GM12872 (cell line): ENCODE data around the gene ZNF385B.

Experiments used
- TF ChIP-seq, protein P1 (sequence below): IDR thresholded peaks from 3 replicates; pipeline ENCODE4 v1.5.1; 2011; ENCODE audit warnings: low read depth, mild to moderate bottlenecking, low read length, moderate library complexity; ENCODE audit not compliant: insufficient read depth

Gene ZNF385B

DNA sequence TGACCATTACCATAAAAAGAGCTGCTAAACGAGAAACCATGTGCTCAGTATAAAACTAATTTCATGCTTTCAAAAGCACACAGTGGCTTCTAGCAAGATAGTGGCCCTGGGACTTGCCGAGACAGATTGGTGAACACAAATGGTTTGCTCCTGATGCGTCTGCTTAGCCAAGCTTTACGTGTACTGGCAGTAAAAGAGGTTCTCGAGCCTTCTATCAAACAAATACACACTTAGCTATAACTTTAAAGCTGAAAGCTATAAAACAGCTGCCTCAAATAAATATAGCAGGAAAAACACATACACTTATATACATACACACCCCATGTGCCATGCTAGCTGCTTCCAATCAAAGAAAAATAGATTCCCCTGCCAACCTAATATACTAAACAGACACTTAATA is 117.0 kb downstream of the ZNF385B start:
- TF ChIP-seq, protein P1, sequence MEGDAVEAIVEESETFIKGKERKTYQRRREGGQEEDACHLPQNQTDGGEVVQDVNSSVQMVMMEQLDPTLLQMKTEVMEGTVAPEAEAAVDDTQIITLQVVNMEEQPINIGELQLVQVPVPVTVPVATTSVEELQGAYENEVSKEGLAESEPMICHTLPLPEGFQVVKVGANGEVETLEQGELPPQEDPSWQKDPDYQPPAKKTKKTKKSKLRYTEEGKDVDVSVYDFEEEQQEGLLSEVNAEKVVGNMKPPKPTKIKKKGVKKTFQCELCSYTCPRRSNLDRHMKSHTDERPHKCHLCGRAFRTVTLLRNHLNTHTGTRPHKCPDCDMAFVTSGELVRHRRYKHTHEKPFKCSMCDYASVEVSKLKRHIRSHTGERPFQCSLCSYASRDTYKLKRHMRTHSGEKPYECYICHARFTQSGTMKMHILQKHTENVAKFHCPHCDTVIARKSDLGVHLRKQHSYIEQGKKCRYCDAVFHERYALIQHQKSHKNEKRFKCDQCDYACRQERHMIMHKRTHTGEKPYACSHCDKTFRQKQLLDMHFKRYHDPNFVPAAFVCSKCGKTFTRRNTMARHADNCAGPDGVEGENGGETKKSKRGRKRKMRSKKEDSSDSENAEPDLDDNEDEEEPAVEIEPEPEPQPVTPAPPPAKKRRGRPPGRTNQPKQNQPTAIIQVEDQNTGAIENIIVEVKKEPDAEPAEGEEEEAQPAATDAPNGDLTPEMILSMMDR, result no peak

DNA sequence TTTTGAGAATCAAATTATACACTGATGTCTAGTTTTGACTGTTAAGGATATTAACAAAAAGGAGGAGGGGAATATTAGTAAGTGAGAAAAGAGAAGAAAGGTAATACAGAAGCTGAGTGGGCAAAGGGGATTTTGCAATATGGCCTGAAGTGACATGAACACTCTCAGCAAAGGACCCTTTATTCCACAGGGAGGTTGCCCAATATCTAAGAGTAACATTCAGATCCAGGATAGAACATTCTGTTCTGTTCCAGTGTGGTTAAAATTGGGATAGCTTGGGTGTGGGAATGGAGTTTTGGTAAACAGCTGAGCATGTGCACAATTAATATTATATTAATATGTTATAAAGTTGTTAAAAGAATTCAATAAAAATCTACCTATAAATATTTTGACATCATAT is 120.1 kb downstream of the ZNF385B start:
- TF ChIP-seq, protein P1, result no peak

DNA sequence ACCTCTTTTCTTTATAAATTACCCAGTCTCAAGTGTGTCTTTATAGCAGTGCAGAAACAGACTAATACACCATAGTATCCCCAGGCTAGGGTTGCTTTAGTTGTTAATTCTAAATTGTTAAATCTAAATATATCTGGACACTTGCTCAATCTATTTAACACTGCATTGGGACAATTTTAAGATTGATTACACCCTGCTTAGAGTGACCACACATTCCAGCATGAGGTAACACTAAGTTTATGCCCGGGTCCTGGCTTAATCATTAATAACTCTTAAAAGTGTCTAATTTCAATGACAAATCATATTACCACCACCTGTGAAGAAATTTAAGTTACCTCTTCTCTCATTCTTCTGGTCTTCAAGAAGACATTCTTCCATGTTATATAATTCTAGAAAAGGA is 131.4 kb downstream of the ZNF385B start:
- TF ChIP-seq, protein P1, result no peak

DNA sequence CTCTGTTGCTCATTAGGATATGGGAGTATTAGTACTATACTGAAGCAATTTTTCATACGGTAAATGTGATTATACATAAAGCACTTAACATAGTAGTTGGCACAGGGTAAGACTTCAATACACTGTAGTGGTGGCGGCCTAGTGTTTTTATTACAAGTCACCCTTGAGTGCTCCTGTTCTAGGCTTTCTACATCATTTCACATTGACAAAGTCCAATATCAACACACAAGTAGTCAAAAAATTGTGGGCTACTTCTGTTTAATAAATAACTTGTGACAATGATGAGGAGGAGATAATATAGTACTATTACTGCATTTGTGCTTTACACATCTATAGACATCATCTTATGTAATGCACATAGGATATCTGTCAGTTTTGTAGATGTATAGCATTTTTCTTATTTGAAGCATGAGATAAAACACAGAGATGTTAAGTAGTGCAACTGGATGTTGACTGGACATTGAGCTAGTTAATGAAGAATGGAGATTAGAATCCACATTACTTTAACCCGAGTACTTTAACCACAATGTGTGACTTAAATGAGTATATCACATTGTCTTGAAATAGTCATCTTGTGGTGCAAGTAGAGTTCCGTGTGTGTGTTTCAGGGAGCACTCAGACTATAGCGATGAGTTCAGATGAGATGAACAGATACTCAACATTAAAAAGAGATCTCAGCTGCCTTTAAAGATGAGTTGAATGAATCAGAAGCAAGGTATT is 134.8 kb downstream of the ZNF385B start:
- TF ChIP-seq, protein P1, result no peak

DNA sequence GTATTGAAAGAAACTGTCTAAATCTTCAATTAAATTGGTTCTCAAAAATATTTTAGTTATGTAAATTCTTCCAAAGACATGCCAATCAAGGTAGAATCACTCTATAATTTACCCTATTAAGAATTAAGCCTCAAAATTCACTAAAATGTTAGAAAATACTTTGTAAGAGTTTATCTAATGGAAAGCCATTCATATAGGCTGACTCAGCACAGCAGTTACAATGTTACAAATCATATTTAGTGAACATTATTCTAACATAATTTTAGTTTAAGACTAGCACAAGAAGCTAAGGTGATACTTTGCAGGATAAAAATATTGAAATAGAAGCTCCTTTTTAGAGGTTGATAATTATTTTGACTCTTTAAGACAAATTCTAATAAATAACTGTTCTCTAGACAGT is 137.0 kb downstream of the ZNF385B start:
- TF ChIP-seq, protein P1, result no peak

DNA sequence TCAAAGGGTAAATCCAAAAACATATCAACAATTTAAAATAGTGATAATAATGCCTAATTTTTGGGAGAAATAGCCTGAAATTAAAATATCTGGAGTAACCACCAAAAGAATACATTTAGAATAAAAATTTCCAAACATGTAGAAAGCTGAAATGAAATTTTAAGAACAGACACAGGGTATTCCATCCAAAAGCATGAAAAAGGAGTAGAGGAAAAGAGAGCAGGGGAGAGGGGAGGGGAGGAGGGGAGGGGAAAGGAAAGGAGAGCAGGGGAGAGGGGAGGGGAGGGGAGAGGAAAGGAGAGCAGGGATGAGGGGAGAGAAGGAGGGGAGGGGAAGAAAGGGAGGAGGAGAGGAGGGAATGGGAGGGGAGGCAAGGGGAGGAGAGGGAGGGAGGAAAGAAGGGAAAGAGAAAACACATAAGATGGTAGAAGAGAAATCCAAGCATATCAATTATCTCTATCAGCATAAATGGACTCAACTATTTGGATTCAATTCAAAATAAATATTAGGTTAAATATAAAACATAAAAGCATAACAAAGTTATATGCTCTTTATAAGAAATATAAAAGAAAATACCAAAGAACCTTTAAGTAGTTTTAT is 141.1 kb downstream of the ZNF385B start:
- TF ChIP-seq, protein P1, result no peak

DNA sequence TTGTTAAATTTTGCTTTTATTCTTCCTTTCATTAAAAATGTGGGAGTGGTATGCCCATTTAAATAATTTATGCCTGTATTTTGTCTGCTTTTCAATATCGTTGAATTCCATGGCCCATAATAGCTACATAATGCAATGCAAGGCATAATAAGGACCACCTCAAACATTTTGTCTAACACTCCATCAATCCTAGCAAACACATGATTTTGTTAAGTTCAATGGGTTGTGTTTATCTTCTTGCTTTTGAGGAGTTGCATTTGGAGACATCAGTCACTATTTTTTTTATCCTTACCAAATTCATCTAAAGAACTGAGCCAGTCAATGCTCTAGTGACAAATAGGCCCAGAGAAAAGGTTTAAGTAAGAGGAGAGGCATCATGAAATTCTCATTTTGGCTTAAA is 145.5 kb downstream of the ZNF385B start:
- TF ChIP-seq, protein P1, result no peak
